K562 (cell line): ENCODE data around the gene HK2.

Experiments
- ATF3 ChIP-seq, 2 experiments: fragments of 450-650 bp in 1 of 2; sonication (generic) in 1 of 2; formaldehyde crosslinking in 1 of 2; IDR thresholded peaks in 1 of 2; conservative IDR thresholded peaks in 1 of 2; 2 replicates each; pipeline versions ENCODE4 v1.6.1 to v1.8.1; 2016 to 2023; ENCODE audit warnings: mild to moderate bottlenecking in 2 of 2, moderate library complexity in 2 of 2, inconsistent platforms in 1 of 2, missing genetic modification reagents in 1 of 2
- BHLHE40 ChIP-seq: IDR thresholded peaks from 2 replicates; pipeline ENCODE4 v1.6.1; 2011; ENCODE audit warnings: low read length, improper control_type of control experiment
- CREB1 ChIP-seq, 2 experiments: sonication (generic) in 1 of 2; formaldehyde crosslinking in 1 of 2; IDR thresholded peaks; 2 replicates each; pipeline versions ENCODE4 v1.6.1 to v1.8.0; 2012 to 2022; ENCODE audit warnings: inconsistent platforms in 1 of 2, mild to moderate bottlenecking in 1 of 2, missing genetic modification reagents in 1 of 2, moderate library complexity in 1 of 2
- CTCF ChIP-seq, 3 experiments: IDR thresholded peaks in 2 of 3; conservative IDR thresholded peaks in 1 of 3; 2 replicates each; pipeline ENCODE4 v1.5.1; 2011 to 2012; ENCODE audit warnings: low read length in 3 of 3, mild to moderate bottlenecking in 3 of 3, control low read depth in 2 of 3, improper control_type of control experiment in 1 of 3, inconsistent platforms in 1 of 3, low read depth in 1 of 3, mixed read lengths in 1 of 3, moderate library complexity in 1 of 3; ENCODE audit not compliant: insufficient read depth in 2 of 3
- FOXA1 ChIP-seq: fragments of 450-650 bp; IDR thresholded peaks from 2 replicates; pipeline ENCODE4 v1.6.1; 2016; ENCODE audit warnings: mild to moderate bottlenecking, borderline replicate concordance
- KAT7 ChIP-seq: sonication (generic); formaldehyde crosslinking; IDR thresholded peaks from 2 replicates; pipeline ENCODE4 v1.8.0; 2022; ENCODE audit warnings: missing genetic modification reagents, mild to moderate bottlenecking, borderline replicate concordance
- NFYB ChIP-seq: IDR thresholded peaks from 2 replicates; pipeline ENCODE4 v1.6.1; 2011; ENCODE audit warnings: mild to moderate bottlenecking, moderate library complexity; ENCODE audit not compliant: insufficient read length; ENCODE audit errors: extremely low read depth
- POLR2AphosphoS5 ChIP-seq: IDR thresholded peaks from 2 replicates; pipeline ENCODE4 v1.6.1; 2011; ENCODE audit warnings: mild to moderate bottlenecking, low read depth, low read length, moderate library complexity; ENCODE audit not compliant: control insufficient read depth, insufficient read depth
- PURB ChIP-seq: sonication (generic); formaldehyde crosslinking; IDR thresholded peaks from 2 replicates; pipeline ENCODE4 v1.9.0; 2021; ENCODE audit warnings: low read depth, mild to moderate bottlenecking, missing genetic modification reagents
- RAD21 ChIP-seq, 2 experiments: fragments of 250-450 bp in 1 of 2; fragments of 450-650 bp in 1 of 2; sonication (Bioruptor Pico) in 1 of 2; formaldehyde crosslinking in 1 of 2; IDR thresholded peaks in 1 of 2; conservative IDR thresholded peaks in 1 of 2; 2 replicates each; pipeline versions ENCODE4 v1.4.0 to v1.8.0; 2020 to 2022; ENCODE audit warnings: mild to moderate bottlenecking in 2 of 2, moderate library complexity in 1 of 2
- RFX5 ChIP-seq: IDR thresholded peaks from 2 replicates; pipeline ENCODE4 v1.6.1; 2011; ENCODE audit warnings: low read depth, mild to moderate bottlenecking, improper control_type of control experiment, low read length
- XRCC4 ChIP-seq: IDR thresholded peaks from one replicate; pipeline ENCODE4 v1.6.1; 2011; ENCODE audit not compliant: insufficient read depth, insufficient read length; ENCODE audit errors: extremely low read depth
- ZNF277 ChIP-seq: fragments of 250-450 bp; sonication (Bioruptor Pico); IDR thresholded peaks from 2 replicates; pipeline ENCODE4 v1.8.0; 2022; ENCODE audit warnings: inconsistent platforms, mild to moderate bottlenecking, moderate library complexity, borderline replicate concordance

GRCh38 chr2:74889159-74889558, 55.2 kb downstream of the HK2 start:
- no peak for TF ChIP-seq ZNF277
- TF ChIP-seq PURB, result no peak
- no peak for TF ChIP-seq CREB1 (IDR thresholded peaks at IDR 0.05)
- TF ChIP-seq CREB1 (CRISPR knock-in tag; IDR thresholded peaks at IDR 0.05), result no peak
- no peak for TF ChIP-seq ATF3 (IDR thresholded peaks at IDR 0.05)
- TF ChIP-seq ATF3 (CRISPR knock-in tag; conservative IDR thresholded peaks at IDR 0.05), result no peak
- no peak for TF ChIP-seq RAD21 (CRISPR knock-in tag; conservative IDR thresholded peaks at IDR 0.05 in 1 of 2, IDR thresholded peaks at IDR 0.05 in 1 of 2)
- TF ChIP-seq FOXA1, result no peak
- TF ChIP-seq KAT7, result no peak
- no peak for TF ChIP-seq BHLHE40
- TF ChIP-seq CTCF (IDR thresholded peaks at IDR 0.05 in 2 of 3, conservative IDR thresholded peaks at IDR 0.05 in 1 of 3; ENCODE audit: insufficient read depth in 2 of 3, low read depth in 1 of 3, low read length in 3 of 3), result no peak
- no peak for TF ChIP-seq RFX5
- TF ChIP-seq NFYB, result no peak
- no peak for TF ChIP-seq XRCC4
- TF ChIP-seq POLR2AphosphoS5, result no peak
